ENCODE data around the gene TRPC1. TPM values are rescaled to one million over a fixed set of nuclear protein-coding genes. Genes with fewer than 3 reads are reported as not detected.
A peak's percentile ranks its signal among the peaks of the same experiment; 100 is the strongest.

TRPC1 gene
- total and polyA plus RNA-seq, 8 donors = 0.57 to 5.0 (median 1.5) TPM

DNA sequence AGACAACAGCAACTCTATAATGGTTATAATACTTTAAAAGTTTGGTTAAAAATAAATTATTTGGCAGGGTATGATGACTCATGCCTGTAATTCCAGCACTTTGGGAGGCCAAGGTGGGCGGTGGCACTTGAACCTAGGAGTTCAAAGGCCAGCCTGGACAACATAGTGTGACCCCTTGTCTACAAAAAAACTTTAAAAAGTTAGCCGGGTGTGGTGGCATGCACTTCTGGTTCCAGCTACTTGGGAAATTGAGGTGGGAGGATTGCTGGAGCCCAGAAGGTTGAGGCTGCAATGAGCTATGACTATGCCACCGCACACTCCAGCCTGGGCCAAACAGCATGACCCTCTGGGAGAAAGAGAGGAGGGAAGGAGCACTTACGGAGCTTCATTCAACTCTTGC is 7.7 kb upstream of the TRPC1 start:
- Histone ChIP-seq H3K27ac (no peak overlapping the region), H3K4me1 (no peaks in the 10 kb centered on the region), H3K27me3 (no peaks in the 10 kb centered on the region), H3K4me3 (no peak overlapping the region), H3K9me3 (no peaks in the 10 kb centered on the region), H3K36me3 (no peaks in the 10 kb centered on the region)
- TF ChIP-seq, protein P1, sequence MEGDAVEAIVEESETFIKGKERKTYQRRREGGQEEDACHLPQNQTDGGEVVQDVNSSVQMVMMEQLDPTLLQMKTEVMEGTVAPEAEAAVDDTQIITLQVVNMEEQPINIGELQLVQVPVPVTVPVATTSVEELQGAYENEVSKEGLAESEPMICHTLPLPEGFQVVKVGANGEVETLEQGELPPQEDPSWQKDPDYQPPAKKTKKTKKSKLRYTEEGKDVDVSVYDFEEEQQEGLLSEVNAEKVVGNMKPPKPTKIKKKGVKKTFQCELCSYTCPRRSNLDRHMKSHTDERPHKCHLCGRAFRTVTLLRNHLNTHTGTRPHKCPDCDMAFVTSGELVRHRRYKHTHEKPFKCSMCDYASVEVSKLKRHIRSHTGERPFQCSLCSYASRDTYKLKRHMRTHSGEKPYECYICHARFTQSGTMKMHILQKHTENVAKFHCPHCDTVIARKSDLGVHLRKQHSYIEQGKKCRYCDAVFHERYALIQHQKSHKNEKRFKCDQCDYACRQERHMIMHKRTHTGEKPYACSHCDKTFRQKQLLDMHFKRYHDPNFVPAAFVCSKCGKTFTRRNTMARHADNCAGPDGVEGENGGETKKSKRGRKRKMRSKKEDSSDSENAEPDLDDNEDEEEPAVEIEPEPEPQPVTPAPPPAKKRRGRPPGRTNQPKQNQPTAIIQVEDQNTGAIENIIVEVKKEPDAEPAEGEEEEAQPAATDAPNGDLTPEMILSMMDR (IDR thresholded peaks at IDR 0.05) = no peak
- no peak for ATAC-seq
- intact Hi-C loops (cut with DNase I) = no loop called here
- no peak for DNase-seq
- WGBS, 2 donors = 82 to 93% methylated on average over 4 of the region's 4 CpGs
- no peak for FAIRE-seq

- 0 to 1% methylated on average over 10 of the region's 10 CpGs for WGBS, 2 donors
- H3K27ac ChIP-seq = no peak overlapping the region
These were observed 218 bp upstream of the TRPC1 start for GRCh38 chr3:142723665-142723967.

DNA sequence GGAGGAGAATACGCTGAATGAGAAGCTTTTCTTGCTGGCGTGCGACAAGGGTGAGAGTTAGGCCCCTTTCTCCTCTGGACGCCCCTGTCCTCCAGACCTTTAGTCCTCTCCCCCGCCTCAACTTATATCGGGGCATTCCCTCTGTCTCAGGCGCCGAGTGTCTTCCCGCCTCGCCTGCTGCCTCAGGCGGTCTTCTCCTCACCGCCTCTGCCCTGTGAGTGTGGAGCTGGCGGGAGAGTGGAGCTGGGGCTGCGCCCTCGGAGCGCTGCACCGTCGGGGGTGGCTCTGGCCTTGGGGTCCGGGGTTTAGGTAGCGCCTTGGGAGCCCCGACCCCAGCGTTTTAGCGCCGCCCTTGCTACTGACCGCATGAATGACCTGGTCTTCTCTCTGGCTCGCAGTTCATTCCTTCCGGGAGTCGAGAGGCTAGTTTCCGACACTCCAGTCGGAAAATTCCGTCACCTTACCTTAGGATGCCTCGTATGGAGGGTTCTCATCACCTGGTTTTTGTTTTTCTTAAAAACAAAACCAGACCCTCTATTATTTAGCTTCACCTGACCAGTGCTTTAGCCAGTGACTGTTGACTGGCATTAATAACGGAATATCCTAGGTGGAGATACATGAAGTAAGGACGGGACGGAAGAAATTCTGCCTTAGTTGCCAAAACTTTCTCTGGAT is 985 bp downstream of the TRPC1 start:
- DNase-seq (peak; percentile 6 to 67 (median 16)), FAIRE-seq (no peak), ATAC-seq (peak; percentile 32 to 62 (median 46))
- TF ChIP-seq, protein P1 (IDR thresholded peaks at IDR 0.05) = no peak
- WGBS, 2 donors = 11 to 15% methylated on average over 34 to 35 of the region's 35 CpGs
- Histone ChIP-seq H3K4me1 (no peaks in the 10 kb centered on the region), H3K27me3 (no peaks in the 10 kb centered on the region), H3K36me3 (no peaks in the 10 kb centered on the region), H3K9me3 (no peaks in the 10 kb centered on the region), H3K27ac (peak overlapping the region in 3 of 4 donors; percentile 33 to 58 (median 39)), H3K4me3 (peak overlapping the region; percentile 50 to 74 (median 72))
- intact Hi-C loops (cut with DNase I) = no loop called here

More at GRCh38 chr3:142723665-142723967, 218 bp upstream of the TRPC1 start:
- intact Hi-C loops (cut with DNase I) = no loop called here
- no peak for FAIRE-seq
- Histone ChIP-seq H3K4me3 (peak overlapping the region; percentile 50 to 74 (median 72)), H3K9me3 (no peaks in the 10 kb centered on the region), H3K27me3 (no peaks in the 10 kb centered on the region), H3K4me1 (no peaks in the 10 kb centered on the region), H3K36me3 (no peaks in the 10 kb centered on the region)
- TF ChIP-seq, protein P1 (IDR thresholded peaks at IDR 0.05) = no peak
- DNase-seq = no peak
- ATAC-seq = peak in 3 of 4 donors; percentile 17 to 27 (median 17)

GRCh38 chr3:142725357-142725739 is 1.5 kb downstream of the TRPC1 start:
- FAIRE-seq (no peak), DNase-seq (no peak), ATAC-seq (no peak)
- H3K4me3 ChIP-seq = no peak overlapping the region
- H3K36me3 ChIP-seq = no peaks in the 10 kb centered on the region
- TF ChIP-seq, protein P1 (IDR thresholded peaks at IDR 0.05) = no peak
- no peaks in the 10 kb centered on the region for H3K4me1 ChIP-seq
- H3K9me3 ChIP-seq = no peaks in the 10 kb centered on the region
- no peak overlapping the region for H3K27ac ChIP-seq
- intact Hi-C loops (cut with DNase I) = no loop called here
- no peaks in the 10 kb centered on the region for H3K27me3 ChIP-seq
- 77 to 82% methylated on average over 5 of the region's 5 CpGs for WGBS, 2 donors

DNA sequence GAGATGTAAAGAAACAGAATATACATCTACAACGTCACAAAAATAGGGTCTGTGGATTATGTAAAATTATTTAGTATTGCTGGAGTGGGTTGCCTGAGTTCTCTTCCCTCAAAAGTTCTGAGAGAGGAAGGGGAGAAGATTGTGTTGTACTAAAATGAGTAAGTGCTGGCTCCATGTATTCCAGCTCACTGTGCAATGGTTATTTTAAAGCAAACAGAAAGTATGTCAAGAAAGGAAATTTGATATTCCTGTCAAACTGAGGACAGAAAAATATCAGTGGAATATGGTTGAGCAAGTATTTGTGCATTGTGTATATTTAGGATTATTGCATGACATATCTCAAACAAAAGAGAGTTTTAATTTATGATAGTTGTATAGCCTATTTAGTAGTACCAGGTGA is 2.2 kb downstream of the TRPC1 start:
- no peak for FAIRE-seq
- no peak for ATAC-seq
- Histone ChIP-seq H3K9me3 (no peaks in the 10 kb centered on the region), H3K27ac (no peak overlapping the region), H3K4me1 (no peaks in the 10 kb centered on the region), H3K36me3 (no peaks in the 10 kb centered on the region), H3K27me3 (no peaks in the 10 kb centered on the region), H3K4me3 (no peak overlapping the region)
- TF ChIP-seq, protein P1 (IDR thresholded peaks at IDR 0.05) = no peak
- DNase-seq = no peak
- intact Hi-C loops (cut with DNase I) = no loop called here
- 49 to 53% methylated on average over 1 of the region's 1 CpG for WGBS, 2 donors

Measured in pancreas (tissue), 10 donors.